Peyer's patch (tissue), 4 donors: ENCODE data around the gene CLCN4. TPM values are rescaled to one million over a fixed set of nuclear protein-coding genes. Genes with fewer than 3 reads are reported as not detected.

Source experiments
- DNase-seq, 3 donors: peaks; one replicate each; pipeline ENCODE4 v3.0.0-alpha.2; 2017 to 2019
- H3K27ac ChIP-seq, 4 donors: fragments of 200-600 bp; sonication (generic); one replicate each; pipeline ENCODE4 v1.5.1; 2016 to 2019
- H3K27me3 ChIP-seq, 2 donors: fragments of 200-600 bp; sonication (generic); one replicate each; pipeline ENCODE4 v1.5.1; 2019
- H3K36me3 ChIP-seq, 3 donors: fragments of 200-600 bp; sonication (generic); one replicate each; pipeline ENCODE4 v1.5.1; 2016 to 2019
- H3K4me1 ChIP-seq, 4 donors: fragments of 200-600 bp; sonication (generic); one replicate each; pipeline ENCODE4 v1.5.1; 2016 to 2019
- H3K4me3 ChIP-seq, 4 donors: fragments of 200-600 bp; sonication (generic); 1 replicate in 3 of 4; 2 replicates in 1 of 4; pipeline ENCODE4 v1.5.1; 2016 to 2019; ENCODE audit warnings: mild to moderate bottlenecking in 1 of 4
- H3K9me3 ChIP-seq, 4 donors: fragments of 200-600 bp; sonication (generic); one replicate each; pipeline ENCODE4 v1.5.1; 2016 to 2019; ENCODE audit warnings: mild to moderate bottlenecking in 1 of 4
- POLR2A ChIP-seq, 2 donors: fragments of 450-650 bp; IDR thresholded peaks; one replicate each; pipeline ENCODE4 v1.5.1; 2017; ENCODE audit warnings: antibody characterized with exemption in 2 of 2, mild to moderate bottlenecking in 2 of 2, moderate library complexity in 2 of 2
- total RNA-seq, 4 donors: library from RNA; depleted of rRNA; stranded (reverse); fragments of >200 nt; gene quantifications; one replicate each; pipeline ENCODE4 v1.1.0, GENCODE V29; 2016
- TF ChIP-seq, protein P1 (sequence below), 6 experiments: fragments of 450-650 bp in 4 of 6; fragments of 200-600 bp in 2 of 6; sonication (generic) in 1 of 6; IDR thresholded peaks; one replicate each; pipeline ENCODE4 v1.5.1; 2017 to 2019; ENCODE audit warnings: antibody characterized with exemption in 6 of 6, mild to moderate bottlenecking in 3 of 6, moderate library complexity in 1 of 6

Gene CLCN4
- total RNA-seq, 4 donors from 2014 or later, result 0.35 to 4.3 (median 1.7) TPM; not detected in 1

DNA sequence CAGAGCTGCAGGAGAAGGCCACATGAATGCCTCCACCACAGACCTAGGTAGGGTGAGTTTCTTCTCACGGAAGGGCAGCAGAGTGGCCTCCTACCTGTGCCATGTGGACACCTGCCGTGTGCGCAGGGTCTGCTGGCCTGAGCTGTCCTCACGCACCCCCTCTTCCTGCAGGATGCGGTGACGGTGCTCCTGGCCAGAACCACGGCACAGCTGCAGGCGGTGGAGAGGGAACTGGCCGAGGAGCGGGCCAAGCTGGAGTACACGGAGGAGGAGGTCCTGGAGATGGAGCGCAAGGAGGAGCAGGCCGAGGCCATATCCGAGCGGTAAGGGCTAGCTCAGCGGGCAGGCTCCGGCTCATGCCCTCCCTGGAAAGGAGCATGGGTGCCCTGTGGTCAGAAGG lies 28.4 kb upstream of the CLCN4 start:
- no peaks in the 10 kb centered on the region for H3K9me3 ChIP-seq
- H3K27ac ChIP-seq, result no peak overlapping the region
- H3K4me3 ChIP-seq, result no peak overlapping the region
- DNase-seq, result no peak
- peaks cover 0 to 16% (median 0%) of the 10 kb centered on the region in 3 donors for H3K36me3 ChIP-seq
- no peaks in the 10 kb centered on the region for H3K27me3 ChIP-seq
- H3K4me1 ChIP-seq, result no peaks in the 10 kb centered on the region
- TF ChIP-seq POLR2A (IDR thresholded peaks at IDR 0.05), result no peak
- TF ChIP-seq, protein P1, sequence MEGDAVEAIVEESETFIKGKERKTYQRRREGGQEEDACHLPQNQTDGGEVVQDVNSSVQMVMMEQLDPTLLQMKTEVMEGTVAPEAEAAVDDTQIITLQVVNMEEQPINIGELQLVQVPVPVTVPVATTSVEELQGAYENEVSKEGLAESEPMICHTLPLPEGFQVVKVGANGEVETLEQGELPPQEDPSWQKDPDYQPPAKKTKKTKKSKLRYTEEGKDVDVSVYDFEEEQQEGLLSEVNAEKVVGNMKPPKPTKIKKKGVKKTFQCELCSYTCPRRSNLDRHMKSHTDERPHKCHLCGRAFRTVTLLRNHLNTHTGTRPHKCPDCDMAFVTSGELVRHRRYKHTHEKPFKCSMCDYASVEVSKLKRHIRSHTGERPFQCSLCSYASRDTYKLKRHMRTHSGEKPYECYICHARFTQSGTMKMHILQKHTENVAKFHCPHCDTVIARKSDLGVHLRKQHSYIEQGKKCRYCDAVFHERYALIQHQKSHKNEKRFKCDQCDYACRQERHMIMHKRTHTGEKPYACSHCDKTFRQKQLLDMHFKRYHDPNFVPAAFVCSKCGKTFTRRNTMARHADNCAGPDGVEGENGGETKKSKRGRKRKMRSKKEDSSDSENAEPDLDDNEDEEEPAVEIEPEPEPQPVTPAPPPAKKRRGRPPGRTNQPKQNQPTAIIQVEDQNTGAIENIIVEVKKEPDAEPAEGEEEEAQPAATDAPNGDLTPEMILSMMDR (IDR thresholded peaks at IDR 0.05), result no peak

DNA sequence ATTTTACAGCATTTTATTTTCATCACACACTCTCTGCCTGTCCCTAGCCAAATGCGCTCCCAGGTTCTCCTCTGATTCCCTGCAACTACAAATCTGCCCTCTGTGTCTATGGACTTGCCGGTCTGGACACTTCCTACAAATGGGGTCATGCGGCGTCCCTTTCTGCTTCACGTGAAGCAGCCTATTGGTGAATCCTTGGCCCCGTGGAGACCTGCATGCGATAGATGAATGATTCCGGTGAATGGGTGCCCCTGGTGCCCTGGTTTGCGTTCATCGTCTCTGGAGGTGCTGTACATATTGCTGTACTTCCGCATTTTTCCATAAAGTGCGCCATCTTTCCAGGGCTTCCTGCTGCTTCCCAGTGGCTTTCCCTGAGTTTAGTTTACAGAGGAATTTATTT lies 27.5 kb upstream of the CLCN4 start:
- Histone ChIP-seq H3K9me3 (no peaks in the 10 kb centered on the region), H3K27ac (no peak overlapping the region), H3K4me3 (no peak overlapping the region), H3K36me3 (peaks cover 0 to 16% (median 0%) of the 10 kb centered on the region in 3 donors), H3K27me3 (no peaks in the 10 kb centered on the region), H3K4me1 (no peaks in the 10 kb centered on the region)
- TF ChIP-seq, protein P1 (IDR thresholded peaks at IDR 0.05), result no peak
- TF ChIP-seq POLR2A (IDR thresholded peaks at IDR 0.05), result no peak
- no peak for DNase-seq

DNA sequence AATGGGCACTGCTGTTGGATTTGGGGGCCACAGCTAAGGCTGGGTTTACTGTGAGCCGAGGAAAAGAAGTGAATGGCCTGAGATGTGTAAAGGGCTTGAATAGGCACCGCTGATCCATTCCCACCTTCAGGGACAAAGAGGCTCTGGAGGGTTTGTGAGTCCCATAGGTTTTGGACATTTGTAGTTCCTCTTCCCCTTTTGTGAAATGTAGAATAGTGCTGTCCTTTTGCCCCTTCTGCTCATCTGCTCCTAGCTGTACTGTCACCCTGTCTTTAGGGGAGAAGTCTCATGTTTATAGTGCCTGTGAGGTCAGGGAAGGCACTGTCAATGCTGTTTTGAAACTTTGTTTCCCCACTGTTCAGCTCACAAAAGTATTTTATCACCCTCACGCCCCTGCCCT lies 26.4 kb upstream of the CLCN4 start:
- DNase-seq, result no peak
- TF ChIP-seq, protein P1 (IDR thresholded peaks at IDR 0.05), result no peak
- no peak for TF ChIP-seq POLR2A (IDR thresholded peaks at IDR 0.05)
- peaks cover 0 to 17% (median 0%) of the 10 kb centered on the region in 3 donors for H3K36me3 ChIP-seq
- no peaks in the 10 kb centered on the region for H3K27me3 ChIP-seq
- no peaks in the 10 kb centered on the region for H3K9me3 ChIP-seq
- H3K27ac ChIP-seq, result no peak overlapping the region
- H3K4me3 ChIP-seq, result no peak overlapping the region
- no peaks in the 10 kb centered on the region for H3K4me1 ChIP-seq

DNA sequence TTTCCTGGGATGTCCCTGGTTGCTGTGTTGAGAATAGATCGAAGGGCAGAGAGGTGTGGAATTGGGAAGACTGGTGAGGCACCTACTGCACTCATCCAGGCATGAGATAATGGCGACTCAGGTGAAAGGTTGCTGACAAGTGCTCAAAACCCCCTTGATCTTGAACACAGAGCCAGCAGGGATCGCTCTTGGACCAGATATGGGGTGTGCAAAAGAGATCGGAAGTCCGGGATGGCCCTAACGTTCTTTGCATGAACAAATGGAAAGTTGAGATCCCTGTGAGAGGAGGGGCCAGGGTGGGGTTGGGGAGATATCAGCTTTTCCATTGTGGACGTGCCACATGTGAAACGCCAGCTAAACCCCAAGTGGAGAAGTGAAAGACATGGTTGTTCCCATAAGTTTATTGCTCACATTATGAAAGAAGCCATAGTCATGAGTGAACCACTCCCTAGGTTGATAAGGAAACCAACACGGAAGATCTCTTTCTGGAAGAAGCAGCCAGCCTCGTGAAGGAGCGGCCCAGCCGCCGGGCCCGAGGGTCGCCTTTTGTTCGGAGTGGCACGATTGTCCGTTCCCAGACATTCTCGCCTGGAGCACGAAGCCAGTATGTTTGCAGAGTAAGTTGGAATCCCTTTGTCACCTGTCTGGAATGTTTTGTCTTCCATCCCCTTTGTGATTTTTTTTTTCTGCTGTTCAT lies 22.6 kb upstream of the CLCN4 start:
- Histone ChIP-seq H3K9me3 (no peaks in the 10 kb centered on the region), H3K4me3 (no peak overlapping the region), H3K27ac (no peak overlapping the region), H3K27me3 (no peaks in the 10 kb centered on the region), H3K36me3 (peaks cover 0 to 24% (median 0%) of the 10 kb centered on the region in 3 donors), H3K4me1 (no peaks in the 10 kb centered on the region)
- no peak for TF ChIP-seq POLR2A (IDR thresholded peaks at IDR 0.05)
- TF ChIP-seq, protein P1 (IDR thresholded peaks at IDR 0.05), result no peak
- DNase-seq, result no peak

DNA sequence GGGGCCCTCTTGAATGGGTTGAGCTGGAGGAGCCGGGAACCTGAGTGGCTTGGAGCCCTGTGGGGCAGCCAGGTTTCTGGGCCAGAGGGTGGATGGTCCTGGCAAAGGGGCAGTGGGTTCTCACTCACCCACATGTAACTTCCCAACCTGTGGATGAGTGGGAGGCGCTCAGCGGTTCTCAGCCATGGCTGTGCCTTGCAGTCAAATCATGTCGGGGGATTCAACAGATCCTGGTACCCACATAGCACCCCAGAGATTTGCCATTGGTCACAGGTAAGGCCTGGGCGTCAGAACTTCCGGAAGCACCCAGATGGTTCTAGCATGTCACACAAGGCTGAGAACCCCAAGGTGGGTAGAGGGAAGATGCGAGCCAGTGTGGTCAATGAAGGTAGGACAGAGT lies 21.9 kb upstream of the CLCN4 start:
- no peaks in the 10 kb centered on the region for H3K27me3 ChIP-seq
- no peak overlapping the region for H3K27ac ChIP-seq
- peaks cover 0 to 30% (median 0%) of the 10 kb centered on the region in 3 donors for H3K36me3 ChIP-seq
- TF ChIP-seq, protein P1 (IDR thresholded peaks at IDR 0.05), result no peak
- TF ChIP-seq POLR2A (IDR thresholded peaks at IDR 0.05), result no peak
- no peak for DNase-seq
- H3K4me1 ChIP-seq, result no peaks in the 10 kb centered on the region
- H3K9me3 ChIP-seq, result no peaks in the 10 kb centered on the region
- H3K4me3 ChIP-seq, result no peak overlapping the region
